Testis (tissue), 3 donors: Measurements from ENCODE around the gene PITPNM1. TPM values are rescaled to one million over a fixed set of nuclear protein-coding genes. Genes with fewer than 3 reads are reported as not detected.

Source experiments
- DNase-seq: peaks from one replicate; pipeline ENCODE4 v3.0.0-alpha.2; 2019
- H3K27ac ChIP-seq, 2 donors: fragments of 200-600 bp; sonication (generic); one replicate each; pipeline ENCODE4 v1.5.1; 2019
- H3K27me3 ChIP-seq: fragments of 200-600 bp; sonication (generic); one replicate; pipeline ENCODE4 v1.5.1; 2019
- H3K36me3 ChIP-seq: fragments of 200-600 bp; sonication (generic); one replicate; pipeline ENCODE4 v1.5.1; 2017; ENCODE audit warnings: low read depth; ENCODE audit errors: missing control alignments
- H3K4me1 ChIP-seq: fragments of 200-600 bp; sonication (generic); one replicate; pipeline ENCODE4 v1.5.1; 2019
- H3K4me3 ChIP-seq, 2 donors: fragments of 200-600 bp; sonication (generic); one replicate each; pipeline ENCODE4 v1.5.1; 2017 to 2019
- H3K9me3 ChIP-seq: fragments of 200-600 bp; sonication (generic); one replicate; pipeline ENCODE4 v1.5.1; 2017
- CTCF ChIP-seq, 3 experiments: fragments of 450-650 bp in 2 of 3; fragments of 200-600 bp in 1 of 3; sonication (generic) in 1 of 3; IDR thresholded peaks; one replicate each; pipeline ENCODE4 v1.5.1; 2016 to 2019; ENCODE audit warnings: antibody characterized with exemption in 3 of 3, mild to moderate bottlenecking in 2 of 3, moderate library complexity in 1 of 3
- POLR2A ChIP-seq: fragments of 450-650 bp; IDR thresholded peaks from one replicate; pipeline ENCODE4 v1.6.1; 2017; ENCODE audit warnings: antibody characterized with exemption, mild to moderate bottlenecking, moderate library complexity
- WGBS, 2 donors: methylation state at CpG; one replicate each; pipeline ENCODE4 v1.1.5; 2018; 5-methylcytosine and 5-hydroxymethylcytosine counted together
- intact Hi-C: fragments of 100-400 bp; cut with DNase I; formaldehyde crosslinking; loops from one replicate; pipeline ENCODE4 v1.15.1; 2023; ENCODE audit warnings: low total_unique reads
- microRNA-seq, 2 donors: library from miRNA; unstranded; fragments of <30 nt; microRNA quantifications; one replicate each; pipeline ENCODE4, GENCODE V29; 2016; ENCODE audit warnings: borderline number of aligned reads in 2 of 2, borderline replicate concordance in 1 of 2
- polyA plus RNA-seq: library from polyadenylated mRNA; stranded (reverse); fragments of 350-450 nt; fragmentation: Illumina TruSeq; extraction: RNeasy Lipid Tissue Mini Kit (QIAGEN cat#74804); gene quantifications from one replicate; pipeline ENCODE4 v1.2.3, GENCODE V29; 2014; ENCODE audit warnings: low read depth, low replicate concordance; ENCODE audit not compliant: insufficient read depth
- small RNA-seq, 2 donors: library from RNA; depleted of rRNA; stranded (forward); fragments of <200 nt; gene quantifications; one replicate each; pipeline ENCODE3, GENCODE V24; 2016
- total RNA-seq, 2 donors: library from RNA; depleted of rRNA; stranded (reverse); fragments of >200 nt; gene quantifications; one replicate each; pipeline ENCODE4 v1.2.3, GENCODE V29; 2016

Gene PITPNM1
- total and polyA plus RNA-seq, 3 donors from 2014 or later = 15.5 to 23.5 (median 19.6) TPM

- DNase-seq = no peak
- no peaks in the 10 kb centered on the region for H3K36me3 ChIP-seq
- H3K27me3 ChIP-seq = no peaks in the 10 kb centered on the region
- H3K4me1 ChIP-seq = no peaks in the 10 kb centered on the region
- H3K4me3 ChIP-seq = no peak overlapping the region
- TF ChIP-seq CTCF (IDR thresholded peaks at IDR 0.05) (no peak), POLR2A (no peak)
- WGBS, 2 donors = 94 to 96% methylated on average over 6 to 7 of the region's 7 CpGs
- H3K9me3 ChIP-seq = no peaks in the 10 kb centered on the region
- intact Hi-C loops = no loop called here
- no peak overlapping the region for H3K27ac ChIP-seq
These were observed 56.9 kb downstream of the PITPNM1 start for GRCh38 chr11:67448220-67448609.

GRCh38 chr11:67445515-67445914 is 59.6 kb downstream of the PITPNM1 start:
- TF ChIP-seq CTCF (IDR thresholded peaks at IDR 0.05) (no peak), POLR2A (no peak)
- WGBS, 2 donors = 77 to 79% methylated on average over 5 of the region's 5 CpGs
- no peaks in the 10 kb centered on the region for H3K9me3 ChIP-seq
- DNase-seq = no peak
- H3K4me3 ChIP-seq = no peak overlapping the region
- H3K27me3 ChIP-seq = no peaks in the 10 kb centered on the region
- no peaks in the 10 kb centered on the region for H3K36me3 ChIP-seq
- intact Hi-C loops = no loop called here
- peaks cover 5% of the 10 kb centered on the region for H3K4me1 ChIP-seq
- no peak overlapping the region for H3K27ac ChIP-seq

- peak overlapping the region; percentile 61 to 92 for H3K27ac ChIP-seq
- H3K9me3 ChIP-seq = no peaks in the 10 kb centered on the region
- DNase-seq = no peak
- peaks cover 5% of the 10 kb centered on the region for H3K4me1 ChIP-seq
- H3K36me3 ChIP-seq = no peaks in the 10 kb centered on the region
- intact Hi-C loops = no loop called here
- 23 to 24% methylated on average over 32 to 45 of the region's 45 CpGs for WGBS, 2 donors
- H3K27me3 ChIP-seq = no peaks in the 10 kb centered on the region
- TF ChIP-seq POLR2A = no peak
- no peak for TF ChIP-seq CTCF (IDR thresholded peaks at IDR 0.05)
- H3K4me3 ChIP-seq = peak overlapping the region; percentile 81
These were observed 62.4 kb downstream of the PITPNM1 start for GRCh38 chr11:67442504-67443404.

Small RNA genes lying within 50 kb of the gene (microRNA-seq; reads per million reads assigned to microRNA genes)
- gene MIR6752 = 0.69 to 0.70 reads per million in 2 donors

Small RNA genes lying within 50 kb of the gene (small RNA-seq; reads per million reads assigned to genes)
- gene MIR6752 = 0 reads per million in 2 donors

Other genes starting within 250 kb of the PITPNM1 start
- 10 to 100 TPM; 64.3 to 87.6 TPM for gene GRK2, start 238.9 kb downstream of the PITPNM1 start, total RNA-seq
- gene GRK2, start 238.9 kb downstream of the PITPNM1 start, polyA plus RNA-seq = 45.6 TPM
- 10 to 100 TPM; 66.2 to 73.3 TPM for gene ANKRD13D, start 216.1 kb downstream of the PITPNM1 start, total RNA-seq
- gene ANKRD13D, start 216.1 kb downstream of the PITPNM1 start, polyA plus RNA-seq = 32.8 TPM
- 1 to 10 TPM; 6.9 to 9.8 TPM for gene SSH3, start 201.8 kb downstream of the PITPNM1 start, total RNA-seq
- 8.6 TPM for gene SSH3, start 201.8 kb downstream of the PITPNM1 start, polyA plus RNA-seq
- gene POLD4, start 151.8 kb downstream of the PITPNM1 start, total RNA-seq = 10 to 100 TPM; 53.8 to 59.1 TPM
- gene POLD4, start 151.8 kb downstream of the PITPNM1 start, polyA plus RNA-seq = 54.6 TPM
- gene CLCF1, start 131.8 kb downstream of the PITPNM1 start, total RNA-seq = 1 to 10 TPM; 3.7 to 6.8 TPM
- 2.7 TPM for gene CLCF1, start 131.8 kb downstream of the PITPNM1 start, polyA plus RNA-seq
- 10 to 100 TPM; 35.8 to 46.2 TPM for gene RAD9A, start 113.4 kb downstream of the PITPNM1 start, total RNA-seq
- 25.7 TPM for gene RAD9A, start 113.4 kb downstream of the PITPNM1 start, polyA plus RNA-seq
- gene PPP1CA, start 103.5 kb downstream of the PITPNM1 start, total RNA-seq = 100 to 1,000 TPM; 100 to 129 TPM
- gene PPP1CA, start 103.5 kb downstream of the PITPNM1 start, polyA plus RNA-seq = 79.7 TPM
- 1 to 10 TPM; 1.8 to 3.8 TPM for gene TBC1D10C, start 101.3 kb downstream of the PITPNM1 start, total RNA-seq
- 3.3 TPM for gene TBC1D10C, start 101.3 kb downstream of the PITPNM1 start, polyA plus RNA-seq
- 1 to 10 TPM in 1 of 2 donors, under 1 TPM in 1; 0.74 to 1.3 TPM for gene CARNS1, start 89.7 kb downstream of the PITPNM1 start, total RNA-seq
- 1.6 TPM for gene CARNS1, start 89.7 kb downstream of the PITPNM1 start, polyA plus RNA-seq
- gene RPS6KB2, start 76.9 kb downstream of the PITPNM1 start, total RNA-seq = 10 to 100 TPM; 46.5 to 47.4 TPM
- 30.1 TPM for gene RPS6KB2, start 76.9 kb downstream of the PITPNM1 start, polyA plus RNA-seq
- gene PTPRCAP, start 67.7 kb downstream of the PITPNM1 start, total RNA-seq = 1 to 10 TPM; 3.1 to 5.2 TPM
- gene PTPRCAP, start 67.7 kb downstream of the PITPNM1 start, polyA plus RNA-seq = 5.6 TPM
- 10 to 100 TPM; 34.6 to 48.6 TPM for gene CORO1B, start 61.9 kb downstream of the PITPNM1 start, total RNA-seq
- 34.3 TPM for gene CORO1B, start 61.9 kb downstream of the PITPNM1 start, polyA plus RNA-seq
- gene GPR152, start 52.6 kb downstream of the PITPNM1 start, total RNA-seq = not detected
- not detected for gene GPR152, start 52.6 kb downstream of the PITPNM1 start, polyA plus RNA-seq
- gene CABP4, start 50.0 kb downstream of the PITPNM1 start, total RNA-seq = 1 to 10 TPM in 1 of 2 donors, under 1 TPM in 1; 0.87 to 1.2 TPM
- gene CABP4, start 50.0 kb downstream of the PITPNM1 start, polyA plus RNA-seq = 0.98 TPM
- gene TMEM134, start 36.1 kb downstream of the PITPNM1 start, total RNA-seq = 100 to 1,000 TPM; 126 to 149 TPM
- 97.5 TPM for gene TMEM134, start 36.1 kb downstream of the PITPNM1 start, polyA plus RNA-seq
- 10 to 100 TPM; 34.6 to 61.7 TPM for gene AIP, start 22.3 kb downstream of the PITPNM1 start, total RNA-seq
- gene AIP, start 22.3 kb downstream of the PITPNM1 start, polyA plus RNA-seq = 60.7 TPM
- 10 to 100 TPM; 26.4 to 38.0 TPM for gene CDK2AP2, start 2.8 kb upstream of the PITPNM1 start, total RNA-seq
- 20.9 TPM for gene CDK2AP2, start 2.8 kb upstream of the PITPNM1 start, polyA plus RNA-seq
- not detected for gene CABP2, start 18.1 kb upstream of the PITPNM1 start, total RNA-seq
- gene CABP2, start 18.1 kb upstream of the PITPNM1 start, polyA plus RNA-seq = not detected
- gene GSTP1, start 78.4 kb upstream of the PITPNM1 start, total RNA-seq = 100 to 1,000 TPM; 117 to 201 TPM
- gene GSTP1, start 78.4 kb upstream of the PITPNM1 start, polyA plus RNA-seq = 211 TPM
- gene NDUFV1, start 101.6 kb upstream of the PITPNM1 start, total RNA-seq = 100 to 1,000 TPM; 312 to 369 TPM
- 187 TPM for gene NDUFV1, start 101.6 kb upstream of the PITPNM1 start, polyA plus RNA-seq
- gene NUDT8, start 124.6 kb upstream of the PITPNM1 start, total RNA-seq = 1 to 10 TPM; 6.2 to 7.0 TPM
- 4.0 TPM for gene NUDT8, start 124.6 kb upstream of the PITPNM1 start, polyA plus RNA-seq
- gene TBX10, start 134.4 kb upstream of the PITPNM1 start, total RNA-seq = under 1 TPM in 1 of 2 donors, not detected in 1; 0.50 TPM
- not detected for gene TBX10, start 134.4 kb upstream of the PITPNM1 start, polyA plus RNA-seq
- under 1 TPM in 1 of 2 donors, not detected in 1; 0.50 TPM for gene ACY3, start 145.4 kb upstream of the PITPNM1 start, total RNA-seq
- 0.66 TPM for gene ACY3, start 145.4 kb upstream of the PITPNM1 start, polyA plus RNA-seq
- under 1 TPM in 1 of 2 donors, not detected in 1; 0.19 TPM for gene ALDH3B2, start 169.3 kb upstream of the PITPNM1 start, total RNA-seq
- not detected for gene ALDH3B2, start 169.3 kb upstream of the PITPNM1 start, polyA plus RNA-seq